Measurements from ENCODE around the gene EID3. TPM values are rescaled to one million over a fixed set of nuclear protein-coding genes. Genes with fewer than 3 reads are reported as not detected.

The EID3 gene
- total and polyA plus RNA-seq, 2 of the 8 experiments (the other 6 are each of a cell fraction or from before 2014, with no cell fraction given) = 1.2 to 2.8 TPM

DNA sequence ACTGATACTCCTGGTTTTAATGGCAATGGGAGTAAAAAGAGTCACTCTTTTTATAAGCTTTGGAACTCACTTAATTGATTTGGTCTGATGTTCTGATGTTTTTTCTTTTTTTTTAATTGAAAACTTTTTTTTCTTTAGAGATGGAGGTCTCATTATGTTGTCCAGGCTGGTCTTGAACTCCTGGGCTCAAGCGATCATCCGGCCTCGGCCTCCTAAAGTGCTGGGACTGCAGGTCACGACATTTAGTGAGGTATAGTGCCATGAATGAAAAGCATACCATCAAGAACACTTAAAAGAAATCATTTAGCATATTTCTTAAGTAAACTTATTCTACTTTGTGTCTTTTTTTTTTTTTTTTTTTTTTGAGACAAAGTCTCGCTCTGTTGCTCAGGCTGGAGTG lies 12.7 kb upstream of the EID3 start:
- Histone ChIP-seq H2BK120ac (replicated peaks; ENCODE audit: low read depth, low read length) (no peak overlapping the region), H4K20me1 (replicated peaks in 1 of 2; ENCODE audit: control insufficient read depth in 1 of 2, insufficient read depth in 2 of 2, low read length in 2 of 2) (peaks cover 6 to 10% of the 10 kb centered on the region in 2 experiments), H2BK20ac (ENCODE audit: low read length) (no peak overlapping the region), H4K8ac (ENCODE audit: extremely low read depth, insufficient read depth, low read length) (no peak overlapping the region), H3K23me2 (ENCODE audit: low read depth, low read length) (peaks cover 3% of the 10 kb centered on the region), H2AFZ (ENCODE audit: low read length) (no peak overlapping the region), H3K27ac (ENCODE audit: low read depth, low read length) (no peak overlapping the region), H2BK5ac (ENCODE audit: low read depth, low read length) (no peak overlapping the region), H3K4me1 (replicated peaks in 1 of 4; ENCODE audit: control insufficient read depth in 3 of 4, insufficient read depth in 4 of 4, low read length in 3 of 4) (peaks cover 3 to 15% (median 5%) of the 10 kb centered on the region in 4 experiments), H2BK12ac (ENCODE audit: low read depth, low read length) (no peak overlapping the region), H3K56ac (replicated peaks; ENCODE audit: insufficient read length, low read depth, low read length) (no peak overlapping the region), H2BK15ac (ENCODE audit: low read length) (no peak overlapping the region), H3K36me3 (ENCODE audit: control insufficient read depth in 2 of 4, insufficient read depth in 4 of 4, low read length in 3 of 4) (peaks cover 4 to 29% (median 8%) of the 10 kb centered on the region in 4 experiments; a peak in 7 of 8 replicates), H3K9me3 (ENCODE audit: insufficient read depth in 2 of 2, low read depth in 1 of 2, low read length in 1 of 2) (no peaks in the 10 kb centered on the region), H3K18ac (ENCODE audit: extremely low read depth, low read length) (no peak overlapping the region), H3K4me2 (ENCODE audit: insufficient read depth in 1 of 2, low read depth in 2 of 2, low read length in 2 of 2) (no peak overlapping the region), H3K4ac (replicated peaks; ENCODE audit: insufficient read length, low read depth, low read length) (no peak overlapping the region), H3K14ac (ENCODE audit: insufficient read length) (no peak overlapping the region), H3K27me3 (replicated peaks in 1 of 4; ENCODE audit: control insufficient read depth in 3 of 4, extremely low read depth in 1 of 4, insufficient read depth in 3 of 4, low read length in 3 of 4) (no peaks in the 10 kb centered on the region), H3K9ac (replicated peaks in 1 of 4; ENCODE audit: extremely low read depth in 1 of 4, low read depth in 3 of 4, low read length in 3 of 4) (no peak overlapping the region), H4K91ac (replicated peaks; ENCODE audit: insufficient read length, low read length) (no peak overlapping the region), H2AK5ac (ENCODE audit: low read depth, low read length) (no peak overlapping the region), H3K23ac (ENCODE audit: insufficient read length) (no peak overlapping the region), H3K4me3 (ENCODE audit: extremely low read depth in 1 of 4, insufficient read depth in 2 of 4, low read depth in 3 of 4, low read length in 4 of 4) (no peak overlapping the region), H3K79me2 (ENCODE audit: control insufficient read depth in 1 of 2, insufficient read depth in 2 of 2, low read length in 2 of 2) (peaks cover 8 to 76% of the 10 kb centered on the region in 2 experiments), H4K5ac (ENCODE audit: insufficient read length, low read depth, low read length) (no peak overlapping the region), H3K79me1 (ENCODE audit: low read depth, low read length) (no peaks in the 10 kb centered on the region)
- no peak for FAIRE-seq
- WGBS, 2 experiments (ENCODE audit: extremely low coverage in 1 of 2, insufficient coverage in 1 of 2, insufficient read length in 1 of 2, insufficient replicate concordance in 2 of 2, low coverage in 1 of 2, low lambda C conversion rate in 2 of 2, missing lambda C conversion rate in 1 of 2) = 93% methylated on average over 5 of the region's 5 CpGs; no CpG with 5 or more reads in 1 of the 2 experiments
- ChIA-PET CTCF (ENCODE audit: partially characterized antibody) (interaction anchor here (0.8 to 9.9 kb wide), 3 partner anchors 13 to 89 kb away, joined by 4 to 75 read pairs (median 11); partner anchors contain the start of genes EID3 and TXNRD1), POLR2A (ENCODE audit: partially characterized antibody) (interaction anchor here (0.6 to 1.9 kb wide), 3 partner anchors 10 to 82 kb away, joined by 3 to 14 read pairs (median 5); no protein-coding TSS in a partner anchor)
- DNase-seq (ENCODE audit: low read depth in 1 of 2, low spot score in 2 of 2) = no peak
- no peak for TF ChIP-seq CEBPB (IDR thresholded peaks at IDR 0.05; ENCODE audit: low read depth, low read length)
